IPS-20b (cell line): ENCODE measurements around the gene GNE.
A peak's percentile ranks its signal among the peaks of the same experiment; 100 is the strongest.
"Not testable (repeated sequence)": the region's sequence is repeated elsewhere in the genome, so short reads cannot be mapped to it uniquely, and the experiment has no call there.

Source experiments
- H3K27ac ChIP-seq: one replicate; pipeline ENCODE4 v1.5.1; 2013; ENCODE audit warnings: low read length
- H3K27me3 ChIP-seq: 2 replicates; pipeline ENCODE4 v1.6.1; 2013; ENCODE audit warnings: mild to moderate bottlenecking, low read length, inconsistent platforms; ENCODE audit not compliant: insufficient read depth
- H3K36me3 ChIP-seq: 2 replicates; pipeline ENCODE4 v1.6.1; 2013; ENCODE audit warnings: low read depth, mild to moderate bottlenecking, inconsistent platforms, low read length, moderate library complexity; ENCODE audit not compliant: insufficient read depth
- H3K4me1 ChIP-seq: 2 replicates; pipeline ENCODE4 v1.6.1; 2013; ENCODE audit warnings: mild to moderate bottlenecking, control low read depth, inconsistent platforms, low read length, moderate library complexity; ENCODE audit not compliant: insufficient read depth
- H3K4me3 ChIP-seq: 2 replicates; pipeline ENCODE4 v1.5.1; 2013; ENCODE audit warnings: mild to moderate bottlenecking, low read length, inconsistent platforms
- H3K9ac ChIP-seq: 2 replicates; pipeline ENCODE4 v1.6.1; 2013; ENCODE audit warnings: low read depth, mild to moderate bottlenecking, inconsistent platforms, low read length, moderate library complexity
- H3K9me3 ChIP-seq: 2 replicates; pipeline ENCODE4 v1.6.1; 2013; ENCODE audit warnings: mild to moderate bottlenecking, low read depth, low read length, inconsistent platforms; ENCODE audit not compliant: insufficient read depth

GNE gene

GRCh38 chr9:36194326-36195000, 63.8 kb downstream of the GNE start:
- no peak overlapping the region for H3K27ac ChIP-seq
- H3K27me3 ChIP-seq, result no peaks in the 10 kb centered on the region
- no peak overlapping the region for H3K4me3 ChIP-seq
- H3K9me3 ChIP-seq, result no peaks in the 10 kb centered on the region
- peaks cover 17% of the 10 kb centered on the region for H3K4me1 ChIP-seq
- peaks cover 52% of the 10 kb centered on the region for H3K36me3 ChIP-seq
- no peak overlapping the region for H3K9ac ChIP-seq

GRCh38 chr9:36193023-36193422, 65.2 kb downstream of the GNE start:
- Histone ChIP-seq H3K36me3 (peaks cover 42% of the 10 kb centered on the region), H3K9me3 (no peaks in the 10 kb centered on the region), H3K27ac (no peak overlapping the region), H3K27me3 (no peaks in the 10 kb centered on the region), H3K9ac (peak overlapping the region; percentile 94; the same call in 1 of the 2 replicates), H3K4me3 (peak overlapping the region; percentile 88), H3K4me1 (peaks cover 17% of the 10 kb centered on the region)

- no peaks in the 10 kb centered on the region for H3K27me3 ChIP-seq
- peak overlapping the region; percentile 94 for H3K9ac ChIP-seq
- no peaks in the 10 kb centered on the region for H3K9me3 ChIP-seq
- peak overlapping the region; percentile 88 for H3K4me3 ChIP-seq
- peaks cover 17% of the 10 kb centered on the region for H3K4me1 ChIP-seq
- H3K36me3 ChIP-seq, result peaks cover 34% of the 10 kb centered on the region
- no peak overlapping the region for H3K27ac ChIP-seq
Observed at GRCh38 chr9:36192196-36192595, 66.1 kb downstream of the GNE start.

- Histone ChIP-seq H3K27me3 (no peaks in the 10 kb centered on the region), H3K9ac (peak overlapping the region; percentile 94), H3K4me3 (peak overlapping the region; percentile 88), H3K36me3 (peaks cover 29% of the 10 kb centered on the region), H3K4me1 (peaks cover 17% of the 10 kb centered on the region), H3K27ac (no peak overlapping the region), H3K9me3 (no peaks in the 10 kb centered on the region)
Observed at GRCh38 chr9:36191686-36192085, 66.6 kb downstream of the GNE start.

GRCh38 chr9:36191290-36191645, 67.0 kb downstream of the GNE start:
- H3K4me3 ChIP-seq, result peak overlapping the region; percentile 88
- peak overlapping the region; percentile 45 for H3K27ac ChIP-seq
- no peaks in the 10 kb centered on the region for H3K27me3 ChIP-seq
- peaks cover 25% of the 10 kb centered on the region for H3K36me3 ChIP-seq
- no peaks in the 10 kb centered on the region for H3K9me3 ChIP-seq
- peaks cover 17% of the 10 kb centered on the region for H3K4me1 ChIP-seq
- H3K9ac ChIP-seq, result peak overlapping the region; percentile 94

DNA sequence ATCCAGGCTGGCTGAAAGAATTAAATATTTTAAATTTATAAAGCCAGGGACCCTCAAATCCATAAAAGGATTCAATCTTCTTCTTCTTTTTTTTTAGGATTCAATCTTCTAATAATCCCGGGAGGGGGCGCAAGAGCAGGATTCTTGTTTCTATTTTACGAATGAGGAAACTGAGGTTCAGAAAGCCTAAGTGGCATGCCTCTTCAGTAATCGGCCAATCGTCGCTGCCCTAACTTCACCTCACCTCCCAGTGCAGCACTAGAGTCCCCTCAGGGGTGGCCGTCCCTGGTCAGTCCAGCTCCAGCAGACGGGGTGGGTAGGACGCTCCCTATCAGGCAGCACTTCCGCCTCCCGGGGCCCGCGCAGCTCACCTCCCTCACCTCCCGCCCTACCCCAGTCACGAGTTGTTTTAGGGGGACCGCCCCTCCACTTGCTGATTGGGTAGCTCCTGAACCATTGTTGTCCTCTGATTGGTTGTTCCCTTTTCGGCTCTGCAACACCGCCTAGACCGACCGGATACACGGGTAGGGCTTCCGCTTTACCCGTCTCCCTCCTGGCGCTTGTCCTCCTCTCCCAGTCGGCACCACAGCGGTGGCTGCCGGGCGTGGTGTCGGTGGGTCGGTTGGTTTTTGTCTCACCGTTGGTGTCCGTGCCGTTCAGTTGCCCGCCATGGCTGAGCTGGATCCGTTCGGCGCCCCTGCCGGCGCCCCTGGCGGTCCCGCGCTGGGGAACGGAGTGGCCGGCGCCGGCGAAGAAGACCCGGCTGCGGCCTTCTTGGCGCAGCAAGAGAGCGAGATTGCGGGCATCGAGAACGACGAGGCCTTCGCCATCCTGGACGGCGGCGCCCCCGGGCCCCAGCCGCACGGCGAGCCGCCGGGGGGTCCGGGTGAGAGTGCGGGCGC, 67.6 kb downstream of the GNE start, which contains the start of gene CLTA:
CLTA (plus strand) TSS at position 534 of the 902 bp plus-strand sequence; CDS start at position 670, 136 bp downstream.
- Histone ChIP-seq H3K36me3 (peaks cover 25% of the 10 kb centered on the region), H3K9me3 (no peaks in the 10 kb centered on the region), H3K27me3 (no peaks in the 10 kb centered on the region), H3K27ac (peak within 1 kb of the TSS; percentile 45), H3K4me1 (peaks cover 17% of the 10 kb centered on the region), H3K4me3 (peak within 1 kb of the TSS; percentile 88), H3K9ac (peak within 1 kb of the TSS; percentile 94)

- peaks cover 17% of the 10 kb centered on the region for H3K4me1 ChIP-seq
- no peaks in the 10 kb centered on the region for H3K9me3 ChIP-seq
- H3K4me3 ChIP-seq, result peak overlapping the region; percentile 88
- H3K9ac ChIP-seq, result peak overlapping the region; percentile 94
- H3K27me3 ChIP-seq, result no peaks in the 10 kb centered on the region
- no peak overlapping the region for H3K27ac ChIP-seq
- H3K36me3 ChIP-seq, result peaks cover 19% of the 10 kb centered on the region
Observed at GRCh38 chr9:36189976-36190375, 68.3 kb downstream of the GNE start.

DNA sequence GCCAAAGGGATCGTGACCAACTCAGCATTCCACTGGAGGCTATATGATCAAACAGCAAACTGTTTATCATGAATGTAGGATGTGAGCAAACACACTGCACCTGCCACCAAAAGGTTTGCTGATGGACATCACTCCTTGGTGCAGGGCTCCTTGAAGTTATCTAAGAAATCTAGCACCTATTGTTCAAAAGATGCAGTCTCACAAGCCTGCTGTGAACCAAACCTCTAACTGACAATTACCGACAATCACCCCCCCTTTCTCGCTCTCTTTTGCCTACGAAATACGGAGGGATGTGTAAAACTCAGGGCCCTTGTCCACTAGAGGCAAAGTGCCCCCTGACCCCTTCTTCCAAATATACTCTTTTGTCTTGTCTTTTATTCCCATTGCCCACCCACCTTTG, 70.0 kb downstream of the GNE start:
- Histone ChIP-seq H3K4me3 (no peak overlapping the region), H3K36me3 (0 out of 2 replicates have a peak, but pooled peaks cover 6% of the 10 kb centered on the region), H3K9ac (no peak overlapping the region), H3K4me1 (peaks cover 17% of the 10 kb centered on the region), H3K27ac (no peak overlapping the region), H3K9me3 (no peaks in the 10 kb centered on the region), H3K27me3 (no peaks in the 10 kb centered on the region)

DNA sequence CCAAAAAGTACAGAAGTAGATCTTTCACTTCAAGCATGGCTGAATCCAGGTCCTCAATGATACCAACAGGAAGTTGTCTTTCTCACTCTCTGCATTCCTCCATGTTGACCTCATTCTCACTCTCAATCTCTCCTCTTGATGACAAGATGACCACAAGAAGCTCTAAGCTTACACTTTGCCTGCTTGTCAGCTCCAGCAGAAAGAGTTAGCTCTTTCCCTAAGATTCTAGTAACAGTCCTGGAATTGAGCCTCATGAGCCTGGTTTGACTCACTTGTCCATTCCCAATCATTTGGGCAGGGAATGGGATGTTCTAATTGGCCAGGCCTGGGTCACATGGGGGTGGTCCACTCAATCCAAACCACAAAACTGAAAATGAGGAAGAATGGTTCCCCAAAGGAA, 70.8 kb downstream of the GNE start:
- Histone ChIP-seq H3K9ac (no peak overlapping the region), H3K4me3 (no peak overlapping the region), H3K4me1 (peaks cover 10% of the 10 kb centered on the region), H3K27ac (no peak overlapping the region), H3K27me3 (no peaks in the 10 kb centered on the region), H3K9me3 (no peaks in the 10 kb centered on the region), H3K36me3 (no peaks in the 10 kb centered on the region)

DNA sequence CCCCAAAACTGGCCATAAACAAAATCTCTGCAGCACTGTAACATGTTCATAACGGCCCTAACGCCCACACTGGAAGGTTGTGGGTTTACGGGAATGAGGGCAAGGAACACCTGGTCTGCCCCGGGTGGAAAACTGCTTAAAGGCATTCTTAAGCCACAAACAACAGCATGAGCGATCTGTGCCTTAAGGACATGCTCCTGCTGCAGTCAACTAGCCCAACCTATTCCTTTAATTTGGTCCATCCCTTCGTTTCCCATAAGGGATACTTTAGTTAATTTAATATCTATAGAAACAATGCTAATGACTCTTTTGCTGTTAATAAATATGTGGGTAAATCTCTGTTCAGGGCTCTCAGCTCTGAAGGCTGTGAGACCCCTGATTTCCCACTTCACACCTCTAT, 78.0 kb downstream of the GNE start:
- not testable (repeated sequence) for H3K27me3 ChIP-seq, H3K9ac ChIP-seq, H3K4me1 ChIP-seq, H3K4me3 ChIP-seq, H3K27ac ChIP-seq, H3K36me3 ChIP-seq
- peaks cover 10% of the 10 kb centered on the region; the same call in 1 of the 2 replicates for H3K9me3 ChIP-seq

DNA sequence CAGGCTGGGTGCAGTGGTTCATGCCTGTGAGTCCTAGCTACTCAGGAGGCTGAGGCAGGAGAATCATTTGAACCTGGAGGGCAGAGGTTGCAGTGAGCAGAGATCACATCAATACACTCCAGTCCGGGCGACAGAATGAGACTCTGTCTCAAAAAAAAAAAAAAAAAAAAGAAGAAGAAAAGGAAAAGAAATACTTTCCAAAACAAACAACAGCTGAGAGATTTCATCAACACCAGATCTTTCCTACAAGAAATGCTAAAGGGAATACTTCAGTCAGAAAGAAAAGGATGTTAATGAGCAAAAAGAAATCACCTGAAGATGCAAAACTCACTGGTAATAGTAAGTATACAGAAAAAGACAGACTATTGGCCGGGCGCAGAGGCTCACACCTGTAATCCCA, 80.7 kb downstream of the GNE start:
- H3K9ac ChIP-seq, result no peak overlapping the region
- H3K9me3 ChIP-seq, result peaks cover 10% of the 10 kb centered on the region; the same call in 1 of the 2 replicates
- H3K27ac ChIP-seq, result no peak overlapping the region
- H3K4me3 ChIP-seq, result no peak overlapping the region
- H3K4me1 ChIP-seq, result no peaks in the 10 kb centered on the region
- H3K36me3 ChIP-seq, result no peaks in the 10 kb centered on the region
- H3K27me3 ChIP-seq, result no peaks in the 10 kb centered on the region

GRCh38 chr9:36176496-36176895, 81.8 kb downstream of the GNE start:
- peaks cover 10% of the 10 kb centered on the region; the same call in 1 of the 2 replicates for H3K9me3 ChIP-seq
- H3K4me3 ChIP-seq, H3K27me3 ChIP-seq, H3K36me3 ChIP-seq, H3K4me1 ChIP-seq, H3K27ac ChIP-seq, H3K9ac ChIP-seq: not testable (repeated sequence)
